H7 (cell line): Measurements from ENCODE around the gene ATF6. TPM values are rescaled to one million over a fixed set of nuclear protein-coding genes. Genes with fewer than 3 reads are reported as not detected.
A peak's percentile ranks its signal among the peaks of the same experiment; 100 is the strongest.
"Not testable (repeated sequence)": the region's sequence is repeated elsewhere in the genome, so short reads cannot be mapped to it uniquely, and the experiment has no call there.

Experiments used
- DNase-seq: peaks from one replicate; pipeline ENCODE4 v3.0.0; 2012
- H3K27me3 ChIP-seq: 2 replicates; pipeline ENCODE4 v1.6.0; 2011; ENCODE audit warnings: mild to moderate bottlenecking, low read length; ENCODE audit not compliant: control insufficient read depth, insufficient read depth
- H3K36me3 ChIP-seq: replicated peaks from 2 replicates; pipeline ENCODE4 v1.5.1; 2011; ENCODE audit warnings: low read length; ENCODE audit not compliant: control insufficient read depth, insufficient read depth
- H3K4me3 ChIP-seq: 2 replicates; pipeline ENCODE4 v1.5.1; 2011; ENCODE audit warnings: low read depth, mild to moderate bottlenecking, control low read depth, low read length, moderate library complexity; ENCODE audit not compliant: insufficient read depth
- total RNA-seq: library from RNA; depleted of rRNA; stranded (reverse); fragments of >200 nt; shearing (Covaris generic); gene quantifications from 2 replicates; pipeline ENCODE4 v1.2.3, GENCODE V29; 2014; rRNA removed

ATF6 gene, protein sequence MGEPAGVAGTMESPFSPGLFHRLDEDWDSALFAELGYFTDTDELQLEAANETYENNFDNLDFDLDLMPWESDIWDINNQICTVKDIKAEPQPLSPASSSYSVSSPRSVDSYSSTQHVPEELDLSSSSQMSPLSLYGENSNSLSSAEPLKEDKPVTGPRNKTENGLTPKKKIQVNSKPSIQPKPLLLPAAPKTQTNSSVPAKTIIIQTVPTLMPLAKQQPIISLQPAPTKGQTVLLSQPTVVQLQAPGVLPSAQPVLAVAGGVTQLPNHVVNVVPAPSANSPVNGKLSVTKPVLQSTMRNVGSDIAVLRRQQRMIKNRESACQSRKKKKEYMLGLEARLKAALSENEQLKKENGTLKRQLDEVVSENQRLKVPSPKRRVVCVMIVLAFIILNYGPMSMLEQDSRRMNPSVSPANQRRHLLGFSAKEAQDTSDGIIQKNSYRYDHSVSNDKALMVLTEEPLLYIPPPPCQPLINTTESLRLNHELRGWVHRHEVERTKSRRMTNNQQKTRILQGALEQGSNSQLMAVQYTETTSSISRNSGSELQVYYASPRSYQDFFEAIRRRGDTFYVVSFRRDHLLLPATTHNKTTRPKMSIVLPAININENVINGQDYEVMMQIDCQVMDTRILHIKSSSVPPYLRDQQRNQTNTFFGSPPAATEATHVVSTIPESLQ
- 13.4 and 17.8 TPM in 2 replicates for total RNA-seq

DNA sequence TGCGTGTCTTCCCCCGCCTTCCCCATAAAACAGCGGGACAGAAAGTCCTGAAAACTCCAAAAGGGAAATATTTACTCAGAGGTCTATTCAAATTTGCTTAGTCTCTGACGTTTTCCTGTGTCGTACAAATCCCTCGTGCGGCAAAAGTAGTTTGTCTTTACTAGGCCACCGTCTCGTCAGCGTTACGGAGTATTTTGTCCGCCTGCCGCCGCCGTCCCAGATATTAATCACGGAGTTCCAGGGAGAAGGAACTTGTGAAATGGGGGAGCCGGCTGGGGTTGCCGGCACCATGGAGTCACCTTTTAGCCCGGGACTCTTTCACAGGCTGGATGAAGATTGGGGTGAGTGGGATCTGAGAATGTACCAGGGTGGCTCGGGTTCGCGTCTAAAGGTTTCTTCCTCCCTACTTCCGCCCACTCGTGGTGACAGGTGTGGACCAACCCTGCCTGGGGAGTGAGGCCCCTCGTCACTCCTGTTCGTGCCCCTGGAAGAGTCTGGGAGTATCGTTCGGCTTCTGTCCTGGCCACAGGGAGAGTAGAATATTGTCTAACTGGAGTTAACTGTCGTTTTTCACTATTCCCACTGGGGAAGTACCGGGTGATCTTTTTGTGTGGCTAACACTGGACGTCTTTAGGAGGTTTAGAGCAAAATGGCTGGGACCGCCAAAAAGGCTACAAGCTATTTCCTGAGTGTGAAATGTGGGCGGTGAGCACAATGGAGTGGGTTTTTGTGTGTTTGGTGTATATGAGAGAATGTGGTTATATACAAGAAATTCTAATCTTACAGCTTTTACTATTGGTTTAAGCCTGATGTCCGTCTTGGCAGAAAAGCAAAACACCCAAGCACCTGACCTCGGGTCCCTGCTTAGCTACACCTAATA lies at the start of gene ATF6:
TSS of gene ATF6 (plus strand) at position 219 of the 880 bp plus-strand sequence. CDS start at position 260, 41 bp downstream.
- Histone ChIP-seq H3K4me3 (peak within 1 kb of the TSS; percentile 98), H3K27me3 (no peaks in the 10 kb centered on the region), H3K36me3 (no peaks in the 10 kb centered on the region)
- peak; percentile 53 for DNase-seq

DNA sequence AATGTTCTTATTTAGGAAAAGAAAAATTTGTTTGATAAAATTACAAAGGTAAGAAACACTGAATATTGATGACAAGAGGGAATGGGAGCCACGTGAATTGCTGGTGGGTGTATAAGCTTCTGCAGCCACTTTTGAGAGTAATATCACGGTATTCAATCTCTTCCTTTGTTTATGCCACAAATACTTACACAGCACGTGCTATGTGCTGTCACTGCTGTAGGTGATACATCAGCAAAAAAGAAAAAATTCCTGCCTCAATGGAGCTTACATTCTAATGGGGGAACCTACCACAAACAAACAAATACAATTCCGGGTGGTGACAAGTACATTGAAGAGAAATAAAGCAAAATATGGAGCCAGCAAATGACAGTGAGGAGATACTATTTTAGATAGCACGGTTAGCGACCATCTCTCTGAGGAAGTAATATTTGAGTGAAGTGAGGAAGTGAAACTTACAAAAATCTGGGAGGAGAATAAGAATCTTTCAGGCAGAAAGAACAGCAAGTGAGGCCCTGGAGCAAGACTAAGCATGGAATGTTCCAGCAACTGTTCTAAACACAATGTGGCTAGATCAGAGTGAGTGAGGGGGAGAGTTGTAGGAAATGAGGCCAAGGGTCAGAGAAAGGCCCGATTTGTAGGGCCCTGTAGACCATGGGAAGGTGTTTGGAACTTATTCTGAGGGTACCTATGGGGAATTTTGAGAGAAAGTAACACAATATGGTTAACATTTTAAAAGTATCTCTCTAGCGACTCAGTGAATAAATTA lies 47.4 kb upstream of the ATF6 start:
- peaks cover 13% of the 10 kb centered on the region; the same call in 1 of the 2 replicates for H3K27me3 ChIP-seq
- no peak for DNase-seq
- H3K4me3 ChIP-seq, result no peak overlapping the region
- H3K36me3 ChIP-seq, result no peaks in the 10 kb centered on the region

DNA sequence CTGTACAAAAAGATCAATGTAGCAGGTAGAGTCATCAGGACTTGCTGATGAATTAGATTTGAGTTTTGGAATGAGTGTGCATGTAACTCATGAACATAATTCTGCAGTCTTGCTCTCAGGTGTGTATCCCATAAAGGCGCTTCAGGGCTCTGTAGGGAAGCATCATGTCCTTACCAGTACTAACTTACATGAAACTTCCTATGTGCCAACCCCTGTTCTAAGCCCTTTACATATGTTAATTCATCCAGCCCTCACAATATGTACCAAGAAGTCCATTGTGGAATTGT lies 46.9 kb upstream of the ATF6 start:
- H3K4me3 ChIP-seq, result no peak overlapping the region
- no peak for DNase-seq
- H3K36me3 ChIP-seq, result no peaks in the 10 kb centered on the region

DNA sequence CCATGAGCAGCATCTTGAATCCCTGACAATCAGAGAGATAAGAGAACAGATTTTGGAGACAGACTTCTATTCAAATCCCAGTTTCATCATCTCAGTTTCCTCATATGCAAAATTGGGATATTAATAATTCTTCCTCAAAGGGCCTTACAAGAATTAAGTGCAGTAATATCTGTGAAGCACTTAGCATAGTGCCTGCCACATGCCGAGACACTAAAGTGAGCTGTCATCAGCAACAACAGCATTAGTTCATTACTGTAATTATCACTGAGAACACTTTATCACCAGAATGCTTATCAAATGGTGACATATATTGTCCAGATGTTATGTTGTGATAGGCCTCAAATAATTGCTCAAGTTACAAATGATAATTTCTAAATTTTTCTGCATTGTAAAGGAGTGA lies 45.7 kb upstream of the ATF6 start:
- Histone ChIP-seq H3K36me3 (no peaks in the 10 kb centered on the region), H3K27me3 (peaks cover 25% of the 10 kb centered on the region), H3K4me3 (no peak overlapping the region)
- no peak for DNase-seq

More for the DNA sequence above, 46.9 kb upstream of the ATF6 start:
- H3K27me3 ChIP-seq, result peaks cover 13% of the 10 kb centered on the region; the same call in 1 of the 2 replicates

DNA sequence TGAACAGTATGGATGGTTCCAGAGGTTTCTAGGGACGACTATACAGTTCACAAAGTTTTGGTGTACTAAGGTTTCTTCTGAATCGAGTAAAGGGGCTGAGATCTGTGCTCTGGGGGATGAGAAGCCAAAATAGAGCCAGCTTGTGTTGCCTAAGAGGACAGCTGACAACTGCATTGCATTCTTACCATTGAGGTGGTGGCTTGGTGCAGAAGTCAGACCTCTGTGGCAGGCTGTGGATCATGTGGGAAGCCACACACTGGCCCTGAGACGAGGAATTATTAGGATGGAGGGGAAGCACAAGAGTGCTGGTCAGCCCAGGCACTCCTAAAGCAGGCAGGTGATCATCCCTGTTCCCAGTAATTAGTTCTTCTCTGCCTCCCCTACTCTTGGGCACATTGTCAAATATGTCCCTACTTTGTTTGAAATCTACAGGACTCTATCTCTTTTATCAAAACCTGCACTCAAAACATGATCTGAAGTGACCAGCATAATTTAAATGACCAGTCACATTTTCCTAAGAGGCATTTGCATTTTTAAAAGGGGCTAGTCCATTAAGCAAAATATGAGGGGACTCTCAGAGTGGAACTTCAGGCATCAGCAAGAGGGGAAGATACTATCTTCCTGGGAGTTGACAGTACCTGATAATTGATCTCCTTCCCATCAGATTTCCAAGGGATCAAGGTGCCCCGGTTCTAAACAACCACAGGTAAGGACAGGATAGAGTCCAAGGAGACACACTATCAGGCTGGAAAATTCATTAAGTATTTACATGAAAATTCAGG lies 45.0 kb upstream of the ATF6 start, which contains the start of gene FCRLB:
TSS of gene FCRLB (plus strand) at position 589 of the 782 bp plus-strand sequence. CDS start 1,129 bp downstream, outside the sequence.
- Histone ChIP-seq H3K27me3 (peaks cover 29% of the 10 kb centered on the region), H3K36me3 (no peaks in the 10 kb centered on the region), H3K4me3 (no peak within 1 kb of the TSS)
- no peak for DNase-seq

DNA sequence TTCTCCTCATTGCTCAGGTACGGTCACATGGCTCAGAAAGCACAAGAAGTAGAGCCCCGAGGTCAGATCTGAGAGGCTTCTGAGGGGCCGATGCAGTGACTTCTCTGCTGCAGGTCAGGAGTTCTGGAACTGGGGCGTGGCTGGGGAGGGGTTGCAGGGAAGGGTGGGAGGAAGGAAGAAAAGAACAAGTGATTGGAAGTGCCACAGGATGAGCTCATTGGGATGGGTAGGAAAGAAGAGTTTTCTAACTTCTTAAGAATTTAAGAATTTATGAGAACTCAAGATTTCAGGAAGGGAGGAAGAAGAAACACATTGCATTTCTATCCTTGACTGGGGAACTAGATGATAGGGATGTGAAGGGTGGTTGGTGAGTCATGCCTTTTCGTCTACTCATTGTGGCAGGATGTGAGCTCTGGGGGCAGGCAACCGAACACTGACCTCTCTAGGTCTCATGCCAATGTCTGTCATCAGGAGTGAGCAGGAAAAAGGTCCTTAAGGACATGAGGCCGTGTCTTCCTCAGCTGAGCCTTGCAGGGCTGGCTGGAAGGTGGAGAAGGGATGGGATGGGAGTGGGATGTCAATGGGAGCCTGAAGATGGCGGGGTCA lies 44.3 kb upstream of the ATF6 start:
- Histone ChIP-seq H3K36me3 (no peaks in the 10 kb centered on the region), H3K4me3 (no peak overlapping the region), H3K27me3 (peaks cover 36% of the 10 kb centered on the region)
- no peak for DNase-seq

DNA sequence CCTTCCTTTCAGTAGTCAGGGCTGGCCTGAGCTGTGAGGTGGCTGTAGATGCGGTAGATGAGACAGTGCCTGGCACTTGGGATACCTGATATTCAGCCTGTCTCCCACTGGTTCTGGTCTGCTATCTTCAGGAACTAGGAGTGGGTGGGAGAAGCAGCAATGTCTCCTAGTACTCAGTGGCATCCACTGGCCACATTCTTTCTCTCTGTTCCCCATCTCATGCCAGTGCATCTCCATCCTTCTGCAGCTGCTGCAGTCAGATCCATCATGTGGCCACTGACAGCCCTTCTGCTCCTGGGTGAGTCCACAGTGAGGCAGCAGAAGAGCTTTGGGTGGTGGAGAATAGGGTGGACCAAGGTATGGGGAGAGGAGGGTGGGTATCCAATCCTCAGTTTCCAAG lies 43.7 kb upstream of the ATF6 start:
- Histone ChIP-seq H3K27me3 (peaks cover 40% of the 10 kb centered on the region), H3K36me3 (no peaks in the 10 kb centered on the region), H3K4me3 (no peak overlapping the region)
- DNase-seq, result no peak

DNA sequence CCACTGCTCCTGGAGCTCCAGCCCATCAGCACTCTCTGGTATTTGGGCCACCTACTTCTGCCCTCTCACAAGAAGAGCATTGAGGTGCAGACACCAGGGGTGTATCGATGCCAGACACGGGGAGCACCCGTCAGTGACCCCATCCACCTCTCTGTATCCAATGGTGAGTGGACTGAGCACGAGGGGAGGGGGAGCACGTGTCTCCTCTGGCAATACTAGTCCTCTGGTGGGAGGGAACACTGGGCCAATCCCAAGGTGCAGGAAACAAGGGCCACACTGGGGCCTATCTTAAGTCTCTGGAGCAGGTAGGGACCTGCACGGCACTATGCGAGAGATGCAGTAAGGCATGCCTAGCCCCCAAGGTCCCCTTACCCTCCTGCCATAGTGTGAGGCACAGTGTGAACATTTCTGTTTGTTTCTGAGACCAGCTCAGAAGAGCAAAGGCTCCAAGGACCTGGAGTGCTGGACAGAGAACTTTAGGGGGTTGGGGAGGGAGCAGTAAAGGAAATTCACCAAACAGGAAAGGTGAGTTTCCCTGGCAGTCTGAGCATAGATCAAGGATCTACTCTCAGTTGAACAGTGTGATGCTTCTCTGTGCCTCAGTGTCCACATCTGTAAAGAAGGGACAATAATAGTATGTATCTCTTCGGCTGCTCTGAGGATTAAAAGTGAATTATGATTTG lies 42.5 kb upstream of the ATF6 start:
- H3K36me3 ChIP-seq, result no peaks in the 10 kb centered on the region
- peaks cover 44% of the 10 kb centered on the region for H3K27me3 ChIP-seq
- no peak overlapping the region for H3K4me3 ChIP-seq
- DNase-seq, result no peak

DNA sequence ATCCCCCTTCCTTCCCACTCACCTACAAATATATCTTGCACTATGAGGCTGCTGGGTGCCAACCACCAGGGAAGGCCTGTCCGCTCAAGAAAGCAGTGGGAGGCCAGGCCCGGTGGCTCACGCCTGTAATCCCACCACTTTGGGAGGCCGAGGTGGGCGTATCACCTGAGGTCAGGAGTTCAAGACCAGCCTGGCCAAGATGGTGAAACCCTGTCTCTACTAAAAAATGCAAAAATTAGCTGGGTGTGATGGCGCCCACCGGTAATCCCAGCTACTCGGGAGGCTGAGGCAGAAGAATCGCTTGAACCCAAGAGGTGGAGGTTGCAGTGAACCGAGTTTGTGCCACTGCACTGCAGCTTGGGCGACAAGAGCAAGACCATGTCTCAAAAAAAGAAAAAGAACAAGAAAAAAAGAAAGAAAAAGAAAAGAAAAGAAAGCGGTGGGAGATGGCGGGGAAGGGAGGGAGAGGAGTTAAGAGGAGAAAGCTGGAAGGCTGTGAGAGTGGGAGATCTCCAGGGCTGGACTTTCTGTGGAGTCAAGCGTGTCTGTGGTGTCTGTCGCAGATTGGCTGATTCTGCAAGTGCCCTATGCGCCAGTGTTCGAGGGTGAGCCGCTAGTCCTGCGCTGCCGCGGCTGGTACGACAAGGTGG lies 40.7 kb upstream of the ATF6 start:
- not testable (repeated sequence) for H3K36me3 ChIP-seq, DNase-seq
- Histone ChIP-seq H3K4me3 (peak overlapping the region; percentile 99), H3K27me3 (peaks cover 47% of the 10 kb centered on the region)

DNA sequence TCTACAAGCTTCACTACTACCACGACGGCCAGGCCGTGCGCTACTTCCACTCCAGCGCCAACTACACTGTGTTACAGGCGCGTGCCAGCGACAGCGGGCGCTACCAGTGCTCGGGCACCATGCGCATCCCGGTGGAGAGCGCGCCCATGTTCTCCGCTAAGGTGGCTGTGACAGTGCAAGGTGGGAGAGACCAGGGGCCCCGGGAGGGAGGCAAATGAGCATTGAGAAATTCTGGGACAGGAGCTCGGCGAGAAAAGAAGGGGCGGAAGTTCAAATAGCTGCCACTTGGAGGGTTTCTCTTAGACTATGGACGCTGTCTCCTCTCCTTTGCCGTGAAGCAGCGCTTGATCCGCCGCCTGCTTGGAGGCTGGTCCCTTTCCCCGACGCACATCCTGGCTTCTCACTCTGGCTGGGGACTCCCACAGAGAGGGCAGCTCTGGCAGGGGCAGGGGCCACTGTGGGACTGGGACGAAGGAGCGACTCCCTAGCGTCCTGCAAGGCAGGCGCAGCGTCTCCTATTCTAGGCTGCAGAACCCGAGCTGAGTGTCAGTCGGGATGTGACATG lies 40.1 kb upstream of the ATF6 start:
- peak overlapping the region; percentile 99 for H3K4me3 ChIP-seq
- peak; percentile 72 for DNase-seq
- H3K27me3 ChIP-seq, result peaks cover 50% of the 10 kb centered on the region
- no peaks in the 10 kb centered on the region for H3K36me3 ChIP-seq

DNA sequence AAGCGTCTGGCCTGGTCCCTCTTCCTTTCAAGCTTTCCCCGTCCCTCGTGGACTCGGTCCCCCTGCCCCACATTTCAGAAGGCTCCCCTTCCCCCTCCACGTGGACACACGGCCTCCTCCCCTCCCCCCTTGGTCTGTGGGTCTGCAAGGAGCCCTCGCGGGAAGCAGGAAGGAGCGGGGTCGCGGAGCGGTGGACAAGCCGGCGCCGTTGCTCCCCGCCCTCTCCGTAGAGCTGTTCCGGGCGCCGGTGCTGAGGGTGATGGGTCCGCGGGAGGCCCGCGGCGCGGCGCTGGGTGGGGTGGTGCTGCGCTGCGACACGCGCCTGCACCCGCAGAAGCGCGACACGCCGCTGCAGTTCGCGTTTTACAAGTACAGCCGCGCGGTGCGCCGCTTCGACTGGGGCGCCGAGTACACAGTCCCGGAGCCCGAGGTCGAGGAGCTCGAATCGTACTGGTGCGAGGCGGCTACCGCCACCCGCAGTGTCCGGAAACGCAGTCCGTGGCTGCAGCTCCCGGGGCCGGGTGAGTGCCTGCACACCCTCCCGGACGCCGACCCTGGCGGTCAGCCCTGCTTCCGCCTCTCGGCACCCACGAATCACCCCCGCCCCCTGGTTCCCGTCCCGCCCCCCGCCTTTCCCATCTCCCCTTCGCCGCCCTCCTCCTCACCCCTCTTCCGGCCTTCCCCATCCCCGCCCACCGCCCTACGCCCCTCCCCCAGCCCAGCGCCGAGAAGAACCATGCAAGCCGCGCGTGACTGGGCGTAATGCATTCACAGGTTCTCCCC lies 39.5 kb upstream of the ATF6 start:
- H3K36me3 ChIP-seq, result no peaks in the 10 kb centered on the region
- DNase-seq, result peak; percentile 95
- peak overlapping the region; percentile 99 for H3K4me3 ChIP-seq
- H3K27me3 ChIP-seq, result peaks cover 50% of the 10 kb centered on the region
